CD14-positive monocyte (primary cell): Measurements from ENCODE around the gene NRXN3. TPM values are rescaled to one million over a fixed set of nuclear protein-coding genes. Genes with fewer than 3 reads are reported as not detected.

Source experiments
- DNase-seq, 3 donors: peaks; one replicate each; pipeline ENCODE4 v3.0.0-alpha.2; 2011 to 2022
- H2AFZ ChIP-seq: 2 replicates; pipeline ENCODE4 v1.6.0; 2012; ENCODE audit warnings: mild to moderate bottlenecking, low read depth, low read length, inconsistent platforms; ENCODE audit not compliant: insufficient read depth, poor library complexity, severe bottlenecking
- H3K27ac ChIP-seq, 2 donors: 1 replicate in 1 of 2; 2 replicates in 1 of 2; pipeline ENCODE4 v1.5.1; 2012 to 2013; ENCODE audit warnings: low read length in 2 of 2, control low read depth in 1 of 2, inconsistent platforms in 1 of 2, low read depth in 1 of 2, mild to moderate bottlenecking in 1 of 2
- H3K27me3 ChIP-seq, 2 donors: one replicate each; pipeline versions ENCODE4 v1.6.0 to v1.6.1; 2011 to 2013; ENCODE audit warnings: low read length in 2 of 2; ENCODE audit not compliant: control insufficient read depth in 2 of 2, insufficient read depth in 2 of 2
- H3K36me3 ChIP-seq, 2 donors: replicated peaks in 1 of 2; 1 replicate in 1 of 2; 2 replicates in 1 of 2; pipeline versions ENCODE4 v1.5.1 to v1.6.1; 2012 to 2013; ENCODE audit warnings: low read length in 2 of 2, control low read depth in 1 of 2, inconsistent platforms in 1 of 2, mild to moderate bottlenecking in 1 of 2; ENCODE audit not compliant: insufficient read depth in 2 of 2, control insufficient read depth in 1 of 2
- H3K4me1 ChIP-seq, 2 donors: 1 replicate in 1 of 2; 2 replicates in 1 of 2; pipeline versions ENCODE4 v1.5.1 to v1.6.1; 2012 to 2013; ENCODE audit warnings: low read length in 2 of 2, control low read depth in 1 of 2, inconsistent platforms in 1 of 2, mild to moderate bottlenecking in 1 of 2, moderate library complexity in 1 of 2; ENCODE audit not compliant: insufficient read depth in 2 of 2, control insufficient read depth in 1 of 2
- H3K4me2 ChIP-seq: replicated peaks from 2 replicates; pipeline ENCODE3; 2012; ENCODE audit warnings: low read length, moderate library complexity, mild to moderate bottlenecking; ENCODE audit not compliant: poor library complexity, severe bottlenecking; ENCODE audit errors: extremely low read depth
- H3K4me3 ChIP-seq, 3 experiments: fragments of 200-600 bp in 1 of 3; sonication (generic) in 1 of 3; replicated peaks in 1 of 3; 1 replicate in 2 of 3; 2 replicates in 1 of 3; pipeline ENCODE4 v1.5.1; 2011 to 2013; ENCODE audit warnings: low read length in 3 of 3, mild to moderate bottlenecking in 3 of 3, control low read depth in 2 of 3, low read depth in 2 of 3, inconsistent platforms in 1 of 3, moderate library complexity in 1 of 3
- H3K79me2 ChIP-seq: 2 replicates; pipeline ENCODE4 v1.6.0; 2012; ENCODE audit warnings: mild to moderate bottlenecking, control low read depth, inconsistent platforms, low read length, moderate library complexity; ENCODE audit not compliant: insufficient read depth
- H3K9ac ChIP-seq: 2 replicates; pipeline ENCODE4 v1.6.0; 2017; ENCODE audit warnings: low read length, mild to moderate bottlenecking; ENCODE audit not compliant: insufficient read depth, poor library complexity, severe bottlenecking
- H3K9me3 ChIP-seq, 2 donors: replicated peaks in 1 of 2; 1 replicate in 1 of 2; 2 replicates in 1 of 2; pipeline versions ENCODE4 v1.5.1 to v1.6.1; 2012 to 2013; ENCODE audit warnings: low read length in 2 of 2, control low read depth in 1 of 2; ENCODE audit not compliant: control insufficient read depth in 1 of 2, insufficient read depth in 1 of 2
- H4K20me1 ChIP-seq: 2 replicates; pipeline ENCODE4 v1.6.0; 2012; ENCODE audit warnings: mild to moderate bottlenecking, low read length, control low read depth, moderate library complexity; ENCODE audit not compliant: insufficient read depth
- H3K27ac Mint-ChIP-seq, 7 donors: one replicate each; pipeline ENCODE4 v1.8.0; 2020; ENCODE audit warnings: mild to moderate bottlenecking in 7 of 7, mixed read lengths in 7 of 7, moderate library complexity in 6 of 7, inconsistent platforms in 2 of 7
- H3K27me3 Mint-ChIP-seq, 3 donors: one replicate each; pipeline ENCODE4 v1.8.0; 2021 to 2022; ENCODE audit warnings: low read depth in 3 of 3, mild to moderate bottlenecking in 3 of 3, mixed read lengths in 3 of 3, moderate library complexity in 3 of 3, inconsistent platforms in 1 of 3
- H3K36me3 Mint-ChIP-seq, 2 donors: one replicate each; pipeline ENCODE4 v1.8.0; 2020; ENCODE audit warnings: mixed read lengths in 2 of 2, inconsistent platforms in 1 of 2, mild to moderate bottlenecking in 1 of 2
- H3K4me1 Mint-ChIP-seq: one replicate; pipeline ENCODE4 v1.8.0; 2020; ENCODE audit warnings: mild to moderate bottlenecking, mixed read lengths
- H3K4me3 Mint-ChIP-seq, 2 donors: one replicate each; pipeline ENCODE4 v1.8.0; 2020; ENCODE audit warnings: mild to moderate bottlenecking in 2 of 2, mixed read lengths in 2 of 2, moderate library complexity in 1 of 2
- H3K9me3 Mint-ChIP-seq, 7 donors: one replicate each; pipeline ENCODE4 v1.8.0; 2020 to 2022; ENCODE audit warnings: mixed read lengths in 7 of 7, mild to moderate bottlenecking in 6 of 7, moderate library complexity in 6 of 7, inconsistent platforms in 2 of 7
- WGBS: methylation state at CpG from one replicate; pipeline ENCODE4 v1.1.5; 2013; ENCODE audit warnings: missing lambda C conversion rate; ENCODE audit not compliant: insufficient coverage; 5-methylcytosine and 5-hydroxymethylcytosine counted together
- intact Hi-C, 2 donors: fragments of 100-400 bp; cut with micrococcal nuclease; formaldehyde crosslinking; loops; one replicate each; pipeline versions ENCODE4 v1.15.0 to v1.15.1; 2023
- polyA plus RNA-seq, 3 donors: library from polyadenylated mRNA; depleted of rRNA in 1 of 3; unstranded in 2 of 3; stranded (reverse) in 1 of 3; fragments of 300-500 nt in 2 of 3; fragments of >200 nt in 1 of 3; fragmentation: Illumina TruSeq in 2 of 3; gene quantifications; 1 replicate in 2 of 3; 2 replicates in 1 of 3; pipeline ENCODE4 v1.2.3, GENCODE V29; 2012 to 2021
- TF ChIP-seq, protein P1 (sequence below): fragments of 200-600 bp; IDR thresholded peaks from one replicate; pipeline ENCODE4 v1.8.0; 2022; ENCODE audit warnings: antibody characterized with exemption, mild to moderate bottlenecking

Gene NRXN3
- polyA plus RNA-seq, 3 donors = not detected

DNA sequence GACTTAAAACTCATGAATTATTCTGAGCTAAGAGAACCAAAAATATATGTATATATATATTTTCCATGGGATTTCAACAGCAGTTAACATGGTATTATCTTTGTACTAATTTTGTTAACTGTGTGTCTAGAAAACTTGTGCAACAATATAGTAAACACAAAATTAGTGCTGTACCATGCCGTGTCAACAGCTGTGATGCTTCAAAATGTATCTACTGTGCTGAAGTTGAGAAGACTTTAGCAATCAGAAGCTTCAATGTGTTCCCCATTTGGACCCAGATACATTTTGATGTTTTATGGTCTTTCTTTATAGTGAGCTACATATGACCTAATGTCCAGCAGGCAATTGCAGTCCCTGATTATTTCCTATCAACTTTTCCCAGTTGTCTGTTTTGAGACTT, 1635.5 kb downstream of the NRXN3 start:
- no peaks in the 10 kb centered on the region for H3K27me3 Mint-ChIP-seq
- H3K27me3 ChIP-seq = no peaks in the 10 kb centered on the region
- TF ChIP-seq, protein P1, sequence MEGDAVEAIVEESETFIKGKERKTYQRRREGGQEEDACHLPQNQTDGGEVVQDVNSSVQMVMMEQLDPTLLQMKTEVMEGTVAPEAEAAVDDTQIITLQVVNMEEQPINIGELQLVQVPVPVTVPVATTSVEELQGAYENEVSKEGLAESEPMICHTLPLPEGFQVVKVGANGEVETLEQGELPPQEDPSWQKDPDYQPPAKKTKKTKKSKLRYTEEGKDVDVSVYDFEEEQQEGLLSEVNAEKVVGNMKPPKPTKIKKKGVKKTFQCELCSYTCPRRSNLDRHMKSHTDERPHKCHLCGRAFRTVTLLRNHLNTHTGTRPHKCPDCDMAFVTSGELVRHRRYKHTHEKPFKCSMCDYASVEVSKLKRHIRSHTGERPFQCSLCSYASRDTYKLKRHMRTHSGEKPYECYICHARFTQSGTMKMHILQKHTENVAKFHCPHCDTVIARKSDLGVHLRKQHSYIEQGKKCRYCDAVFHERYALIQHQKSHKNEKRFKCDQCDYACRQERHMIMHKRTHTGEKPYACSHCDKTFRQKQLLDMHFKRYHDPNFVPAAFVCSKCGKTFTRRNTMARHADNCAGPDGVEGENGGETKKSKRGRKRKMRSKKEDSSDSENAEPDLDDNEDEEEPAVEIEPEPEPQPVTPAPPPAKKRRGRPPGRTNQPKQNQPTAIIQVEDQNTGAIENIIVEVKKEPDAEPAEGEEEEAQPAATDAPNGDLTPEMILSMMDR = no peak

DNA sequence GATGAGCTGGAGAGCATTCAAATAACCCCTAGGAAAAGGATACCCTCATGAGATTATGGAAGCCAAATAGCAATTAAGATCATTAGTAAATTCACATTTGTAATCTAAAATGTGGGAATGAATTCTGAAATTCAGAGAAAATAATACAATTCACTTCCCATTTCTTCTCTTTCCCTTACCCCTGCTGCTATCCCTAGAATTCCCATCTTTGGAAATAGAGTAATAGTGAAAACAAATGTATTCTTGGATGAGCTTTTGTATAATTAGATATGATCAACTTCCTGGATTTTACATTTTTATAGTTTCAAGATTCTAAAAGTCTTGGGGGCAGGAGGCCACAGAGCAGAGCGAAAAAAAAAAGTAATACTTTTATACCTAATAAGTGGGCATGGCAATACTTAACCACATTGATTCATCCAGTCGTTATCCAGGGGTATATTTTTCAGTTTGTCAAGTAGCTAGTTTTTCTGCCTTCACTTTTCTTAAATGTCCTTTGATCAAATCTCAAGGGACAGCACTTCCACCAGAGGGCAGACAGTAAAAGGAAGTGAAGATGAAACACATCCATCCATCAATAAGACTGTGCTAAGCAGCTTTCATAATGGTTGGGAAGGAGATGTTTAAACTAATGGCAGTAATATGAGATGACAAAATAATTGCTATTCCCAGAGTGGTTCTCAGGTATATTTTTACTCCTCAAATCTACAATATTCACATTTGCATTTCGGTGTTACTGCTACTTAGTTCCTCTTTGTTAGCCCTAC, 1639.9 kb downstream of the NRXN3 start:
- intact Hi-C loops = no loop called here
- no peaks in the 10 kb centered on the region for H4K20me1 ChIP-seq
- H3K4me1 Mint-ChIP-seq = no peaks in the 10 kb centered on the region
- H3K4me2 ChIP-seq = no peak overlapping the region
- H3K36me3 ChIP-seq = no peaks in the 10 kb centered on the region
- H3K27ac ChIP-seq = no peak overlapping the region
- H3K9ac ChIP-seq = no peak overlapping the region
- H3K9me3 Mint-ChIP-seq = peaks cover 0 to 5% (median 0%) of the 10 kb centered on the region in 7 donors
- H3K36me3 Mint-ChIP-seq = no peaks in the 10 kb centered on the region
- H3K4me1 ChIP-seq = no peaks in the 10 kb centered on the region
- no peak overlapping the region for H2AFZ ChIP-seq
- H3K9me3 ChIP-seq = no peaks in the 10 kb centered on the region
- H3K27me3 Mint-ChIP-seq = no peaks in the 10 kb centered on the region
- no peak for DNase-seq
- no peaks in the 10 kb centered on the region for H3K27me3 ChIP-seq
- H3K4me3 ChIP-seq = no peak overlapping the region
- H3K4me3 Mint-ChIP-seq = no peak overlapping the region
- H3K27ac Mint-ChIP-seq = no peak overlapping the region
- WGBS = no CpG with 5 or more reads among the region's 3 CpGs
- TF ChIP-seq, protein P1 = no peak
- no peaks in the 10 kb centered on the region for H3K79me2 ChIP-seq

More for the DNA sequence above, 1635.5 kb downstream of the NRXN3 start:
- H3K9ac ChIP-seq = no peak overlapping the region
- no peak overlapping the region for H2AFZ ChIP-seq
- H3K4me3 ChIP-seq = no peak overlapping the region
- H3K79me2 ChIP-seq = no peaks in the 10 kb centered on the region
- H3K4me2 ChIP-seq = no peak overlapping the region
- no peaks in the 10 kb centered on the region for H3K4me1 ChIP-seq
- WGBS = no CpG with 5 or more reads among the region's 1 CpG
- H4K20me1 ChIP-seq = no peaks in the 10 kb centered on the region
- H3K36me3 ChIP-seq = no peaks in the 10 kb centered on the region
- H3K27ac ChIP-seq = no peak overlapping the region
- H3K27ac Mint-ChIP-seq = no peak overlapping the region
- intact Hi-C loops = no loop called here
- H3K4me1 Mint-ChIP-seq = no peaks in the 10 kb centered on the region
- H3K9me3 Mint-ChIP-seq = peaks cover 0 to 5% (median 0%) of the 10 kb centered on the region in 7 donors
- no peaks in the 10 kb centered on the region for H3K36me3 Mint-ChIP-seq
- H3K9me3 ChIP-seq = no peaks in the 10 kb centered on the region
- H3K4me3 Mint-ChIP-seq = no peak overlapping the region
- no peak for DNase-seq
